ENCODE results near the gene LRRC9.
"Not testable (repeated sequence)": the region's sequence is repeated elsewhere in the genome, so short reads cannot be mapped to it uniquely, and the experiment has no call there.

Gene LRRC9

GRCh38 chr14:60064491-60065072, 144.6 kb downstream of the LRRC9 start:
- no peak for DNase-seq (ENCODE audit: low read depth in 2 of 2)

- no peak for DNase-seq (ENCODE audit: low read depth in 2 of 2)
Observed at GRCh38 chr14:60067882-60068281, 147.9 kb downstream of the LRRC9 start.

- DNase-seq (ENCODE audit: low read depth in 2 of 2) = no peak
Observed at GRCh38 chr14:60079723-60080122, 159.8 kb downstream of the LRRC9 start.

- DNase-seq (ENCODE audit: low read depth in 2 of 2) = no peak
Observed at GRCh38 chr14:60085085-60085484, 165.1 kb downstream of the LRRC9 start.

GRCh38 chr14:60085693-60086092, 165.7 kb downstream of the LRRC9 start:
- DNase-seq (ENCODE audit: low read depth in 2 of 2) = no peak

GRCh38 chr14:60087668-60088067, 167.7 kb downstream of the LRRC9 start:
- DNase-seq (ENCODE audit: low read depth in 2 of 2) = no peak

GRCh38 chr14:60089221-60089620, 169.3 kb downstream of the LRRC9 start:
- no peak for DNase-seq (ENCODE audit: low read depth in 2 of 2)

GRCh38 chr14:60090864-60091519, 171.0 kb downstream of the LRRC9 start:
- no peak for DNase-seq (ENCODE audit: low read depth in 2 of 2)

GRCh38 chr14:60091550-60092525, 171.9 kb downstream of the LRRC9 start, which contains the start of gene PCNX4:
PCNX4 (plus strand) TSS chr14:60091923; CDS start chr14:60107639, 15,716 bp downstream.
- DNase-seq (ENCODE audit: low read depth in 2 of 2) = peak; percentile 86 to 91

GRCh38 chr14:60092526-60092920, 172.6 kb downstream of the LRRC9 start:
- DNase-seq (ENCODE audit: low read depth in 2 of 2) = no peak

GRCh38 chr14:60093080-60093479, 173.1 kb downstream of the LRRC9 start:
- DNase-seq (ENCODE audit: low read depth in 2 of 2) = no peak

GRCh38 chr14:60093606-60094005, 173.7 kb downstream of the LRRC9 start:
- DNase-seq (ENCODE audit: low read depth in 2 of 2) = no peak

GRCh38 chr14:60094306-60094897, 174.5 kb downstream of the LRRC9 start:
- no peak for DNase-seq (ENCODE audit: low read depth in 2 of 2)

- no peak for DNase-seq (ENCODE audit: low read depth in 2 of 2)
Observed at GRCh38 chr14:60095231-60095630, 175.3 kb downstream of the LRRC9 start.

- DNase-seq (ENCODE audit: low read depth in 2 of 2) = no peak
Observed at GRCh38 chr14:60095781-60096450, 176.0 kb downstream of the LRRC9 start.

GRCh38 chr14:60097974-60098373, 178.0 kb downstream of the LRRC9 start:
- no peak for DNase-seq (ENCODE audit: low read depth in 2 of 2)

GRCh38 chr14:60099855-60100254, 179.9 kb downstream of the LRRC9 start:
- not testable (repeated sequence) for DNase-seq (ENCODE audit: low read depth in 2 of 2)

- DNase-seq (ENCODE audit: low read depth in 2 of 2) = no peak
Observed at GRCh38 chr14:60101786-60102185, 181.8 kb downstream of the LRRC9 start.

GRCh38 chr14:60102389-60102788, 182.4 kb downstream of the LRRC9 start:
- no peak for DNase-seq (ENCODE audit: low read depth in 2 of 2)

- DNase-seq (ENCODE audit: low read depth in 2 of 2) = no peak
Observed at GRCh38 chr14:60106339-60106738, 186.4 kb downstream of the LRRC9 start.

GRCh38 chr14:60107477-60107876, 187.5 kb downstream of the LRRC9 start:
- DNase-seq (ENCODE audit: low read depth in 2 of 2) = no peak

Measured in stimulated activated CD8-positive, alpha-beta memory T cell treated with anti-CD3 and anti-CD28 coated beads, Interleukin-15, amount 100 ng/mL, for 4 hours (primary cell).